SK-N-SH treated with all-trans-retinoic acid at 6 μM for 48 hours (cell line): ENCODE results near the gene MPLKIP.
"Not testable (repeated sequence)": the region's sequence is repeated elsewhere in the genome, so short reads cannot be mapped to it uniquely, and the experiment has no call there.

ENCODE experiments used
- ISL1 ChIP-seq: fragments of 250-450 bp; sonication (Bioruptor Pico); IDR thresholded peaks from 2 replicates; pipeline ENCODE4 v2.1.2; 2022; ENCODE audit warnings: mild to moderate bottlenecking, moderate library complexity
- ZFP30 ChIP-seq: fragments of 450-650 bp; formaldehyde crosslinking; IDR thresholded peaks from 2 replicates; pipeline ENCODE4 v1.5.0; 2022; ENCODE audit warnings: mild to moderate bottlenecking, moderate library complexity
- ZNF8 ChIP-seq: fragments of 450-650 bp; formaldehyde crosslinking; IDR thresholded peaks from 2 replicates; pipeline ENCODE4 v1.5.0; 2020; ENCODE audit warnings: mild to moderate bottlenecking, moderate library complexity

GRCh38 chr7:40117199-40117598, 17.2 kb downstream of the MPLKIP start:
- not testable (repeated sequence) for TF ChIP-seq ZFP30, ISL1, ZNF8 (CRISPR knock-in tag)
